Activated CD4-positive, alpha-beta T cell treated with anti-CD3 and anti-CD28 coated beads, Interleukin-2, amount 50 U/mL, for 16 hours (primary cell): ENCODE data around the gene RHBDF1.
A peak's percentile ranks its signal among the peaks of the same experiment; 100 is the strongest.
"Not testable (repeated sequence)": the region's sequence is repeated elsewhere in the genome, so short reads cannot be mapped to it uniquely, and the experiment has no call there.

ENCODE experiments used
- DNase-seq: peaks from one replicate; pipeline ENCODE4 v3.0.0-alpha.2; 2020

RHBDF1 gene

DNA sequence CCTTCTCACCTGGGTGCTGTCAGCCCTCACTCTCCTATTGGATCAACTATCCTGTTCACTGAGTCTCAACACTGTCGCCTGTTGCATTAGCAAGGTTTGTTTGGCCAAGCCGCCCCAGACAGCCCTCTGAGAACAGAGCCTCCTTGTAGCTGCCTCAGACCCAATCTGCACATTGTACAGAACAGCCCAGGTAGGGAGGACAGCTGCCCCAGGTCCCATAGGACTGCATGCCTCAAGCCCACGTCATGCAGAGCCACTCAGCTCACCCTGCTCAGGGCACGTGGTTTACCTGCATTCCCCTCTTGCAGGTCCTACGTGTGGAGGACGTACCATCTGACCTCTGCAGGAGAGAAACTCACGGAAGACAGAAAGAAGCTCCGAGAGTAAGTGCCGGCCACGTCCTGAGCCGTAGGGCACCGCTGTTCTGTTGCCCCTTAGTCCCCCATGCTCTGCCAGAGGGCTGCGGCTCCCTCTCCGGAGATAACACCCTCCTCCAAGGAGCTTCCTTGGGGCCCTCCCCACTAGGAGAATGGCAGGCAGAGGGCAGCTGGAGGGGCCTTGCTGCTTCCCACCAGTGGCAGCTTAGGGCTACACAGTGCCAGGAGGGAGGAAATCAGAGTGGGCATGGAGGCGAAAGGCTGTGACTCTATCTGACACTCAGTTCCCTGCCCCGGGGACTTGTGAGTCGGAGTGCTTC is 16.1 kb downstream of the RHBDF1 start:
- DNase-seq = no peak

DNA sequence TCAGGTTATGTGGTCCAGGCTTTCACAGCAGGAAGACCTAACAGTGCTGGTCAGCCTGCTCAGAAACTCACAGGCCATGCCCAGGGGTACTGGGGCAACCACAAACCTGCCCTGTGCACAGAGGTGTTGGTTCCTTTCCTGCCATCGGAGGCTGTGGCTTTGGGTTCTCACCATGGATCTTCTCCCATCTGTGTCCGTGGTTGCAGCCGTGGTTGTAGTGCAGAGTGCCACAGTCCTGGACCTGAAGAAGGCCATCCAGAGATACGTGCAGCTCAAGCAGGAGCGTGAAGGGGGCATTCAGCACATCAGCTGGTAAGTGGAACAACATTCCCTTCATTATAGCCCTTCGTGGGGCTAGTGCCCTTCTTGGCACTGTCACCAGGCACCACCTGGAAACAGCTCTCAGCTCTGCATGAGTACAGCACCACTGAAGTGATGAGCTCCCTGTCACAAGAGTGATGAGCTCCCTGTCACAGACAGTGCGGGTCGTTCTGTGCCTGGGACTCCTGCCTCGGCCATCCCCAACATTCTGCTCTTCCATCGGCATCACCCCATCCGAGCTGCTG is 16.8 kb downstream of the RHBDF1 start:
- DNase-seq = no peak

- no peak for DNase-seq
Measured at GRCh38 chr16:54237-54581, 18.2 kb downstream of the RHBDF1 start.

DNA sequence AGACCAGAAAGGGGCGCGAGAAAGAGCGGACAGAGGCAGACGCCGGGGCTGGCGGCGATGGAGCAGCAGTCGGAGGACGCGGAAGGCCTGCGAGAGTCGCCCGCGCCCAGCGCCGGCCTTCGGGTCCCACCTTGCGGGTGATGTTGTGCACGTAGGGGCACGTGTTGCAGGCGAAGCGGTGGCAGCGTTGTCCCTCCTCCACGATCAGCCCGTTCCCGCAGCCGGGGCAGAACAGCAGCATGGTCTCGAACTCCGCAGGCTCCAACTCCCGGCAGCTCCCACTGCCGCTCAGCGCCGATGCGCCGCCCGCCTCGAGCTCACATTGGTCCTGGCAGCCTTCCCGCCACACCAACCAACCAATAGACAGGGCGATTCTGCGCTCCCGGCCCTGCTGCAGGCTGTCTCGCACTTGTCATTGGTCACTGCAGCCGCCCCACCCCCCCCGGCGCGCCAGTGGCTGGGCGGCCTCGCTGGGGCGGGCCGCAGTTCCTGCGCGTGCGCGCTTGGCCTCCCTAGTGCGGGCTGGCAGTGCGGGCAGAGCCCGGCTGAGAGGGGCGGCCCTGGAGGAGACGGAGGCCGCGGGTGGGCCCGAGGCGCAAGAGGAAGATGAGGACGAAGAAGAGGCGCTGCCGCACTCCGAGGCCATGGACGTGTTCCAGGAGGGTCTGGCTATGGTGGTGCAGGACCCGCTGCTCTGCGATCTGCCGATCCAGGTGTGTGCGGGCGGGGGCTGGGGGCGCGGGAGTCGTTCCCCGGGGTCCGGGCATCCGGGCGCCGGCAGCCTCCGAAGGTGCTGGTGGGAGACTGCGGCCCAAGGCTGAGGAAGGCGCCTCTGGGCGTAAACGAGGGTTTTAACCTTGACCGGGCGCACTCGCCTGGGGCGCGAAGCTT is 18.8 kb downstream of the RHBDF1 start, which contains the start of the genes POLR3K and SNRNP25:
Gene POLR3K, minus strand, starts transcription at position 263 of the 891 bp plus-strand sequence. Its CDS starts 22 bp downstream, at position 241.
Gene SNRNP25, plus strand, starts transcription at position 483 of the 891 bp plus-strand sequence. Its CDS starts 189 bp downstream, at position 672.
- DNase-seq = peak; percentile 99

DNA sequence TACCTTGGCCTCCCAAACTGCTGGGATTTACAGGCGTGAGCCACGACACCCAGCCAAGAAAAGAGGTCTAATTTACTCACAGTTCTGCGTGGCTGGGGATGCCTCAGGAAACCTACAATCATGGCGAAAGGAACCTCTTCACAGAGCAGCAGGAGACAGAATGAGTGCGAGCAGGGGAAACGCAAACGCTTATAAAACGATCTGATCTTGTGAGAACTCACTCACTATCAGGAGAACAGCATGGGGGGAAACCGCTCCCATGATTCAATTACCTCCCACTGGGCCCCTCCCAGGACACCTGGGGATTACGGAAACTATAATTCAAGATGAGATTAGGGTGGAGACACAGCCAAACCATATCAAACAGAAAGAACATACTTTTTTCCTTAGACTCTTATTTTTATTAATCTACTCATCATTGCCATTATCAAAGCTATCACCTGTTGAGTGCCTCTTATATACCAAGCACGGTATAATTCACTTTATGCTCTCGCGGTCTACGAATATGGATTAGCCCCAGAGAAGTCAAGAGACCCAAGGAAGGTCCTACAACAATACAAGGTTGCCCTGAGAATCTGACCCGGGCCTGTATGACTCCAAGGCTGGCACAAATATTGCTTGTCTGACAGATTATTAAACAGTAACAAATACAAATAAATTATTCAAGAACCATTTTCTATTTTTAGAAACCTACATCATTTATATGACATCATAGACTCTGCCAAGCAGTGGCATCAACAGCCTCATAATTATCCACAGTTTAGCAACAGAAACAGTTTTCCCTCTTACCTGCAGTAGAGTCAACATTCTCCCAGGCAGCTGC is 21.5 kb downstream of the RHBDF1 start:
- DNase-seq = no peak

DNA sequence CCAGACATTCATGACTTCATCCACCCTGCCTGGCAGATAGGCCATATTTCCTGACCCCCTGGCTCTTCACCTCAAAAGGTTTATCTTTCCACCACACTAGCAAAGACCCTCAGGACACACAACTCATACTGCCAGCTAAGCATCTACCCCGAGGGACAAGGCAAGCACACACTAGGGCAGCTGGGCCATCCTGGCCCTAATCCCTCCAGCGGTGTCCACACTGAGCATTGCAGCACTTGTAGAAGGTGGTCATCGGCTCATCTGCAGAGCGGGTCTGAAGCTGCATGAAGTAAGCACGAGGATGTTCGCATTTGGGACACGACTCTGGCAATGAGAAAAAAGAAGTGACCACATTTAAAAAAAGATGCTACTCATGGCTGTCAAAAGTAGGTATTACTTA is 25.2 kb downstream of the RHBDF1 start:
- DNase-seq = no peak

- DNase-seq = not testable (repeated sequence)
Measured at GRCh38 chr16:46510-46909, 25.9 kb downstream of the RHBDF1 start.

DNA sequence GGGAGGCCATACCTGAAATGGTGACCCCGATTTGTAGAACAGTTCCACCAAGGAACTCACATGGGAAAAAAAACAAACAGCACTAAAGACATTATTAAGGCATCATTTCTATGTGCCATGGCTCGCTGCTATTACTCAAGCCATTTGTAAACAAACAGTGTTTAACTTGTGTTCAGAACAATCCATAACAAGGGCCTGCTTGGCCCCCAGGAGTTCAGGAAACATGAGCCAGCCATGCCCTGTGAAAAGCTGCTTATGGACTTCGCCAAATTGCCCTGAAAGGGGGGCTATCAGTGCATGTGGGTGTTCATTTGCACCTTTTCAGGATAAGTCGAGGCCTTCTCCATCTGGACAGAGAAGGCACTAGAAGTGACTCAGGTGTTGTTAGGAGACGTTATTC is 27.0 kb downstream of the RHBDF1 start:
- DNase-seq = no peak

- DNase-seq = no peak
Measured at GRCh38 chr16:44655-45054, 27.8 kb downstream of the RHBDF1 start.

DNA sequence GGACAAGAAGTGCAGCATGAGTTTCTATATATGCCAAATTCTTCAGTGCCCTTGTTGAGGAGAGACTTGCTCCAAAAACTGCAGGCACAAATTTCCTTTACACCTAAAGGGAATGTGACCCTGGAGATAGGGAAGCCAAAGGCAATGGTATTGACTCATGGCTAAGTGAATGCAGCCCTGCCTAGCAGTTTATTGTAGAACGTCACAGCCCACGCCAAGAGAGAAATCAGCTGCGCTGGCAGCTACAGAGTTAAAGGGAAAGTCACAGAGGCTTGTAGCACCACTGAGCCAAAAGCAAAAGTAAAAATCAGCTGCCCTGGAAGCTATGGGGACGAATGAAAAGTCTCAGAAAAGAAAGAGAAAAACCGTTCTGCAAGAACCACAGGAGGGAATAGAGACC is 29.1 kb downstream of the RHBDF1 start:
- DNase-seq = no peak

GRCh38 chr16:42691-43090 is 29.7 kb downstream of the RHBDF1 start:
- no peak for DNase-seq

DNA sequence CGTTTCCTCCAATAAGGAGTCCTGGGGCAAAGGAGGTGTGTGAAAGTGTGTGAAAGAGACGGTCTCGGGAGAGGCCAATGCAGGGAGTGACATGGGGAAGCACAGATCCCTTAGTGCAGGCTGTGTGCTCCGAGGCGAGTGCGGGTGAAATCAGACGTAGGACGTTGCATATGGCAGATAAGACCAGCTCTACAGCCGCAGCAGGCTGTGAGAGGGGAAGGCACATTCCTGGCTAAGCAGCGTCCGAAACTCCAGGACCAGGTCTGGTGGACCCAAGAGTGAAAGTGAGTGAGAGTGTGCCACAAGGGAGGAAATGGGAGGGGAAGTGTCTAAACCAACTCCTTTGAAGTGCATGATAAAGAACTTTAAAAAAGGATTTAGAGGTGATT is 30.4 kb downstream of the RHBDF1 start:
- DNase-seq = no peak

GRCh38 chr16:41439-42068 is 30.9 kb downstream of the RHBDF1 start:
- DNase-seq = no peak

DNA sequence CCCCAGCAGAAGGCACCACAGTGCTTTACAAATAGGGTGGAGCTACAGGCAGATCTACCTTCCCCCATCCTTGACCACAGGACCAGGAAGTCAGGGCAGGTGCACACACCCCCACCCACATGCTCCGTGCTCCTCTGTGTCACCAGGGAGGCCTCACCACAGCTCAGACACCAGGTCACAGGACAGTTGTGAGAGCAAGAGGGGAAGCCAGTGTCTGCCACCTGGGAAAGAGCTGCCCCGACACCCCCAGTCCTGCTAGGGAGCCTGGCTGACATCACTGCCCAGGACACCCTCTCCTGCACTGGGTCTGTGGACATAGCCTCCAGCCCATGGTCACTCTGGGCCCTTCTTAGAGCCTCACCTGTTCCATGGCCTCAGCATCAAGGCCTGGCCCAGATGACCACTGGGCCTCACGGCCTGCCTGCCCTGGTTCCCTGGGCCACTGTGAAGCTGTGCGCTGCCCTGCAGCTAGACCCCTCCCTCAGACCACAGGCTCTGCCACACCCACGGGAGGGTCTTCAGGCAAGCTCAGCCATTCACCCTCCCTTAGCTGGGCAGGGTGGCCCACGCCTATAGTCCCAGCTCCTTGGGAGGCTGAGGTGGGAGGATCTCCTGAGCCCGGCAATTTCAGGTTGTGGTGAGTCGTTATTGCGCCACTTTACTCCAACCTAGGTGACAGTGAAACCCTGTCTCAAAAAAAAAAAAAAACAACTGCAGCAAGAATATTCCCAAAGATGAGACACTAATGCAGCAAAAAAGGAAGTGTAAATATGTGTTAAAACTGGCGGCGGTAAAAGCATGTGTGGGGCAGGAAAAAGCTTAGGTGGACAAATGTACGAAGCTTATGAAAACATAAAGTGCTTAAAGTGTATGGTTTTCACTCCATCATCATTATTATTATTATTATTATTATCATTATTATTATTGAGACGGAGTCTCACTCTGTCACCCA is 33.2 kb downstream of the RHBDF1 start:
- DNase-seq = peak; percentile 59

GRCh38 chr16:38206-38605 is 34.2 kb downstream of the RHBDF1 start:
- DNase-seq = not testable (repeated sequence)

GRCh38 chr16:37511-37910 is 34.9 kb downstream of the RHBDF1 start:
- no peak for DNase-seq

DNA sequence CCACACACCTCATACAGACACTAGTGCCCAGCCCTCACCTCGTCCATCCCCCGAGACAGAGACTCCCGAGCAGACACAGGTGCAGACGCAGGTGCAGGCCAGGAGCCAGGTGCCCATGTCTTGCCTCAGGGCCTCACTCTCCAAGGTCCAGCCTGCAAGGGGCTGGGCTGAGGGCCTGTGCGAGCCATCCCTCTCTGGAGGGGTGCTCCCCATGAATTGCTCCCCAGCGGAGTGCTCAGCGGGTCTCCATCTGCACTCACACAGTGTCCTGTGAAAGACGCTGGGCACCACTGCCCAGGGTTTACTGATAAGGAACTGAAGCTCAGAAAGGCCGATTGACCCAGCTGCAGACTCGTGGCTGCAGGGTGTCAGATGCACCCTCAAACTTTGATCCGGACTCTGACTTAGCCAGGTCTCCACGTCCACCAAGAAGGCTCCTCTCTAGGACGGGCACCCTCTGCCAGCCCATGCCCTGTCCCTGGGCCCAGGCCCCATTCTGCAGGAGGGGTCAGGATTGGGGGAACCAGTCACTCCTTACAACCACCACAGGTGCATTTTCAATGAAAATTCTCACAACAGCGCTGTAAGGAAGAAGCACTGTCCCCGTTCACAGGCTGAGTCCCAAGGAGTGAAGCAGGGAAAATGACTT is 36.0 kb downstream of the RHBDF1 start:
- DNase-seq = no peak

- no peak for DNase-seq
Measured at GRCh38 chr16:35678-36305, 36.6 kb downstream of the RHBDF1 start.

GRCh38 chr16:35011-35677 is 37.3 kb downstream of the RHBDF1 start:
- no peak for DNase-seq

DNA sequence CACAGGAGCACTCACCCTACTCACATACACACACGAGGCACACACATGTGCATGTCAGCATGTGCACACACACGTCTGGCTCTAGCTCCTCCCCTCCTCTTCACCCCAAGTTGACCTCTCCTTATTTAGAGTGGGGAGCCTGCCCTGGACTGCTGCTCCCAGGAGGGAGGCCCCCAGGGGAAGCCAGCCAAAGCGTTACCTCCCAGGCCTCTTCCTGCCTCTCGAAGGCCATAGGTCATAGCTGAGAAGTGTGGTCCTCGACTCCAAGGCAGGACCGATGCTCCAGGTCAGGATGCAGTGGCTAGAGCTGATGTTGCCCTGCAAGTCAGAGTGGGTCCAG is 37.8 kb downstream of the RHBDF1 start:
- no peak for DNase-seq
